ENCODE results near the gene MIDN.

MIDN gene

GRCh38 chr19:1295169-1296012 is 47.0 kb downstream of the MIDN start:
- H3K4me3 ChIP-seq (ENCODE audit: low read depth, low read length): no peak overlapping the region
- no peak for TF ChIP-seq CTCF (IDR thresholded peaks at IDR 0.05; ENCODE audit: insufficient read depth, low read length, missing control alignments)
- POLR2A ChIA-PET: no interaction called here
- CTCF ChIA-PET: no interaction called here
- no peak for DNase-seq (ENCODE audit: low read depth, low spot score)

GRCh38 chr19:1296078-1296477 is 47.7 kb downstream of the MIDN start:
- ChIA-PET CTCF (no interaction called here), POLR2A (no interaction called here)
- TF ChIP-seq CTCF (IDR thresholded peaks at IDR 0.05; ENCODE audit: insufficient read depth, low read length, missing control alignments): no peak
- no peak for DNase-seq (ENCODE audit: low read depth, low spot score)
- no peak overlapping the region for H3K4me3 ChIP-seq (ENCODE audit: low read depth, low read length)

GRCh38 chr19:1296575-1297271 is 48.3 kb downstream of the MIDN start:
- no peak overlapping the region for H3K4me3 ChIP-seq (ENCODE audit: low read depth, low read length)
- POLR2A ChIA-PET: no interaction called here
- TF ChIP-seq CTCF (IDR thresholded peaks at IDR 0.05; ENCODE audit: insufficient read depth, low read length, missing control alignments): no peak
- CTCF ChIA-PET: no interaction called here
- no peak for DNase-seq (ENCODE audit: low read depth, low spot score)

- POLR2A ChIA-PET: no interaction called here
- no peak for DNase-seq (ENCODE audit: low read depth, low spot score)
- no peak for TF ChIP-seq CTCF (IDR thresholded peaks at IDR 0.05; ENCODE audit: insufficient read depth, low read length, missing control alignments)
- CTCF ChIA-PET: interaction anchor here (1.7 kb wide), 1 partner anchor 18 kb away, joined by 5 read pairs; no protein-coding TSS in a partner anchor
- H3K4me3 ChIP-seq (ENCODE audit: low read depth, low read length): no peak overlapping the region
These were observed 49.9 kb downstream of the MIDN start for GRCh38 chr19:1298235-1298634.

GRCh38 chr19:1299801-1300200 is 51.4 kb downstream of the MIDN start:
- TF ChIP-seq CTCF (IDR thresholded peaks at IDR 0.05; ENCODE audit: insufficient read depth, low read length, missing control alignments): no peak
- CTCF ChIA-PET: no interaction called here
- DNase-seq (ENCODE audit: low read depth, low spot score): no peak
- POLR2A ChIA-PET: no interaction called here
- H3K4me3 ChIP-seq (ENCODE audit: low read depth, low read length): no peak overlapping the region

- DNase-seq (ENCODE audit: low read depth, low spot score): no peak
- ChIA-PET CTCF (interaction anchor here (1.0 kb wide), 1 partner anchor 14 kb away, joined by 8 read pairs; no protein-coding TSS in a partner anchor), POLR2A (no interaction called here)
- no peak for TF ChIP-seq CTCF (IDR thresholded peaks at IDR 0.05; ENCODE audit: insufficient read depth, low read length, missing control alignments)
- no peak overlapping the region for H3K4me3 ChIP-seq (ENCODE audit: low read depth, low read length)
These were observed 52.5 kb downstream of the MIDN start for GRCh38 chr19:1300744-1301490.
